Calu3 (cell line): Measurements from ENCODE around the gene CACUL1. TPM values are rescaled to one million over a fixed set of nuclear protein-coding genes. Genes with fewer than 3 reads are reported as not detected.
"Not testable (repeated sequence)": the region's sequence is repeated elsewhere in the genome, so short reads cannot be mapped to it uniquely, and the experiment has no call there.

Experiments used
- BruUV-seq: library from RNA; stranded (reverse); fragments of 400-500 nt; replicated peaks from 2 replicates; lab custom pipeline; 2021; lab: Mats Ljungman, UMichigan
- CTCF ChIA-PET: fragments of 300-600 bp; sonication (Branson Sonifier 250); formaldehyde crosslinking; loops from one replicate; lab custom pipeline; 2022; ENCODE audit warnings: antibody characterized with exemption; lab: Charles Lee
- DNase-seq: peaks from one replicate; pipeline ENCODE4 v3.0.0; 2022
- H3K27ac Mint-ChIP-seq: one replicate; pipeline ENCODE4 v1.8.0; 2022; ENCODE audit warnings: mixed read lengths; ENCODE audit not compliant: unreplicated experiment
- H3K27me3 Mint-ChIP-seq: one replicate; pipeline ENCODE4 v1.8.0; 2022; ENCODE audit warnings: mixed read lengths; ENCODE audit not compliant: unreplicated experiment
- H3K36me3 Mint-ChIP-seq: one replicate; pipeline ENCODE4 v1.8.0; 2022; ENCODE audit warnings: mild to moderate bottlenecking, moderate library complexity, mixed read lengths; ENCODE audit not compliant: insufficient read depth, unreplicated experiment
- H3K4me1 Mint-ChIP-seq: one replicate; pipeline ENCODE4 v1.8.0; 2022; ENCODE audit warnings: mild to moderate bottlenecking, low read depth, mixed read lengths; ENCODE audit not compliant: unreplicated experiment
- H3K4me3 Mint-ChIP-seq: one replicate; pipeline ENCODE4 v1.8.0; 2022; ENCODE audit warnings: mild to moderate bottlenecking, low read depth, moderate library complexity, mixed read lengths; ENCODE audit not compliant: unreplicated experiment
- H3K9me3 Mint-ChIP-seq: one replicate; pipeline ENCODE4 v1.8.0; 2022; ENCODE audit warnings: low read depth, mixed read lengths; ENCODE audit not compliant: unreplicated experiment
- CTCF ChIP-seq: fragments of 200-600 bp; IDR thresholded peaks from one replicate; pipeline ENCODE4 v1.8.0; 2022; ENCODE audit warnings: antibody characterized with exemption; ENCODE audit not compliant: unreplicated experiment
- intact Hi-C: fragments of 100-400 bp; cut with micrococcal nuclease; formaldehyde crosslinking; loops from one replicate; pipeline ENCODE4 v1.10.0; 2022; ENCODE audit not compliant: unreplicated experiment
- total RNA-seq: library from RNA; stranded (reverse); gene quantifications from 2 replicates; pipeline ENCODE4 v1.2.3, GENCODE V29; 2022

CACUL1 gene
- total RNA-seq, 1 experiment from 2014 or later = 44.6 TPM

- Mint-ChIP-seq H3K27me3 (peaks cover 32% of the 10 kb centered on the region), H3K27ac (no peak overlapping the region), H3K9me3 (peaks cover 2% of the 10 kb centered on the region), H3K36me3 (no peaks in the 10 kb centered on the region), H3K4me3 (no peak overlapping the region), H3K4me1 (no peaks in the 10 kb centered on the region)
- TF ChIP-seq CTCF = no peak
- CTCF ChIA-PET = no interaction called here
- no peak for DNase-seq
- no TSS peak for BruUV-seq
- intact Hi-C loops = no loop called here
Measured at GRCh38 chr10:118790058-118790457, 35.3 kb upstream of the CACUL1 start.

GRCh38 chr10:118785551-118785950 is 30.8 kb upstream of the CACUL1 start:
- Mint-ChIP-seq H3K36me3 (no peaks in the 10 kb centered on the region), H3K4me1 (no peaks in the 10 kb centered on the region), H3K4me3 (no peak overlapping the region), H3K9me3 (peaks cover 4% of the 10 kb centered on the region), H3K27me3 (peaks cover 32% of the 10 kb centered on the region), H3K27ac (no peak overlapping the region)
- DNase-seq = no peak
- CTCF ChIA-PET = no interaction called here
- no peak for TF ChIP-seq CTCF
- BruUV-seq = no TSS peak
- intact Hi-C loops = no loop called here

- no TSS peak for BruUV-seq
- CTCF ChIA-PET = no interaction called here
- peaks cover 29% of the 10 kb centered on the region for H3K27me3 Mint-ChIP-seq
- no peak overlapping the region for H3K4me3 Mint-ChIP-seq
- no peaks in the 10 kb centered on the region for H3K36me3 Mint-ChIP-seq
- TF ChIP-seq CTCF = no peak
- H3K9me3 Mint-ChIP-seq = peaks cover 2% of the 10 kb centered on the region
- intact Hi-C loops = no loop called here
- no peaks in the 10 kb centered on the region for H3K4me1 Mint-ChIP-seq
- no peak for DNase-seq
- no peak overlapping the region for H3K27ac Mint-ChIP-seq
Measured at GRCh38 chr10:118783776-118784545, 29.2 kb upstream of the CACUL1 start.

- BruUV-seq, H3K36me3 Mint-ChIP-seq, intact Hi-C loops, H3K4me1 Mint-ChIP-seq, H3K4me3 Mint-ChIP-seq, CTCF ChIA-PET, H3K27ac Mint-ChIP-seq, H3K9me3 Mint-ChIP-seq, DNase-seq: not testable (repeated sequence)
- H3K27me3 Mint-ChIP-seq = peaks cover 19% of the 10 kb centered on the region
Measured at GRCh38 chr10:118782916-118783465, 28.2 kb upstream of the CACUL1 start.

GRCh38 chr10:118781541-118781940 is 26.8 kb upstream of the CACUL1 start:
- no peak for TF ChIP-seq CTCF
- H3K4me3 Mint-ChIP-seq = no peak overlapping the region
- CTCF ChIA-PET = no interaction called here
- DNase-seq = no peak
- BruUV-seq = no TSS peak
- H3K27me3 Mint-ChIP-seq = peaks cover 12% of the 10 kb centered on the region
- no peaks in the 10 kb centered on the region for H3K4me1 Mint-ChIP-seq
- intact Hi-C loops = no loop called here
- H3K9me3 Mint-ChIP-seq = peaks cover 5% of the 10 kb centered on the region
- no peak overlapping the region for H3K27ac Mint-ChIP-seq
- H3K36me3 Mint-ChIP-seq = no peaks in the 10 kb centered on the region
